WTC11 (cell line): ENCODE results near the gene FMN2.

Experiments
- CTCF ChIP-seq: fragments of 200-600 bp; IDR thresholded peaks from 2 replicates; pipeline ENCODE4 v1.8.0; 2022; ENCODE audit warnings: antibody characterized with exemption
- GABPB1 ChIP-seq: sonication (generic); formaldehyde crosslinking; IDR thresholded peaks from 2 replicates; pipeline ENCODE4 v1.8.1; 2023; ENCODE audit warnings: mild to moderate bottlenecking, missing genetic modification reagents
- ZNF219 ChIP-seq: sonication (generic); formaldehyde crosslinking; IDR thresholded peaks from 2 replicates; pipeline ENCODE4 v1.8.0; 2023; ENCODE audit warnings: missing genetic modification reagents, mild to moderate bottlenecking, borderline replicate concordance
- TF ChIP-seq, protein P1 (sequence below): sonication (generic); formaldehyde crosslinking; IDR thresholded peaks from 2 replicates; pipeline ENCODE4 v1.8.1; 2023; ENCODE audit warnings: mild to moderate bottlenecking, missing genetic modification reagents, moderate library complexity
- TF ChIP-seq, protein P2 (sequence below): sonication (generic); formaldehyde crosslinking; IDR thresholded peaks from 2 replicates; pipeline ENCODE4 v1.8.1; 2022; ENCODE audit warnings: mild to moderate bottlenecking, missing genetic modification reagents, moderate library complexity, borderline replicate concordance

DNA sequence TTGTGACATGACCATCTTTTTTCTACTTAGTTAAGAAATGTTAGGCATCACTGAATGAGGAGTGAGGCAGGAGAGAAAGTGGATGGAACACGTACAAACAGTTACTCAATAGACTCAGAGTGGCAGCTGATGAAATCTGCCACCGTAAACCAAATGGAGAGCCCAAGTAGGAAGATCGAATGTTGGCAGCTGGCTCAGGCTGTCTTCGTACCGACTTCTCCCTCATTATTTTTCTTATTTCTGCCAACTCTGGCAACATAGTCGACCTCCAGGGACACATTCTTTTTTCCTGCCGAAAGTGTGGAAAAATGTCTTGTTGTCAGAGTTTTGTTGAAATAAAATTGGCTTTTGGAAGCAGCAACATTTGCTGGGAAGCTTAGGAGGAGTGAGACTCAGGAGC is 377.0 kb downstream of the FMN2 start:
- TF ChIP-seq CTCF = no peak
- TF ChIP-seq, protein P1, sequence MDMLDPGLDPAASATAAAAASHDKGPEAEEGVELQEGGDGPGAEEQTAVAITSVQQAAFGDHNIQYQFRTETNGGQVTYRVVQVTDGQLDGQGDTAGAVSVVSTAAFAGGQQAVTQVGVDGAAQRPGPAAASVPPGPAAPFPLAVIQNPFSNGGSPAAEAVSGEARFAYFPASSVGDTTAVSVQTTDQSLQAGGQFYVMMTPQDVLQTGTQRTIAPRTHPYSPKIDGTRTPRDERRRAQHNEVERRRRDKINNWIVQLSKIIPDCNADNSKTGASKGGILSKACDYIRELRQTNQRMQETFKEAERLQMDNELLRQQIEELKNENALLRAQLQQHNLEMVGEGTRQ = no peak
- TF ChIP-seq ZNF219 (CRISPR knock-in tag) = no peak
- TF ChIP-seq, protein P2, sequence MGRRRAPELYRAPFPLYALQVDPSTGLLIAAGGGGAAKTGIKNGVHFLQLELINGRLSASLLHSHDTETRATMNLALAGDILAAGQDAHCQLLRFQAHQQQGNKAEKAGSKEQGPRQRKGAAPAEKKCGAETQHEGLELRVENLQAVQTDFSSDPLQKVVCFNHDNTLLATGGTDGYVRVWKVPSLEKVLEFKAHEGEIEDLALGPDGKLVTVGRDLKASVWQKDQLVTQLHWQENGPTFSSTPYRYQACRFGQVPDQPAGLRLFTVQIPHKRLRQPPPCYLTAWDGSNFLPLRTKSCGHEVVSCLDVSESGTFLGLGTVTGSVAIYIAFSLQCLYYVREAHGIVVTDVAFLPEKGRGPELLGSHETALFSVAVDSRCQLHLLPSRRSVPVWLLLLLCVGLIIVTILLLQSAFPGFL = no peak
- TF ChIP-seq GABPB1 (CRISPR knock-in tag) = no peak
